GM19397 (cell line): Measurements from ENCODE around the gene FGF12.

Experiments
- ATAC-seq: cut with Tn5 transposase; IDR thresholded peaks from one replicate; pipeline ENCODE4 v1.9.1; 2021; ENCODE audit warnings: mild to moderate bottlenecking, moderate library complexity; ENCODE audit not compliant: unreplicated experiment

Gene FGF12

DNA sequence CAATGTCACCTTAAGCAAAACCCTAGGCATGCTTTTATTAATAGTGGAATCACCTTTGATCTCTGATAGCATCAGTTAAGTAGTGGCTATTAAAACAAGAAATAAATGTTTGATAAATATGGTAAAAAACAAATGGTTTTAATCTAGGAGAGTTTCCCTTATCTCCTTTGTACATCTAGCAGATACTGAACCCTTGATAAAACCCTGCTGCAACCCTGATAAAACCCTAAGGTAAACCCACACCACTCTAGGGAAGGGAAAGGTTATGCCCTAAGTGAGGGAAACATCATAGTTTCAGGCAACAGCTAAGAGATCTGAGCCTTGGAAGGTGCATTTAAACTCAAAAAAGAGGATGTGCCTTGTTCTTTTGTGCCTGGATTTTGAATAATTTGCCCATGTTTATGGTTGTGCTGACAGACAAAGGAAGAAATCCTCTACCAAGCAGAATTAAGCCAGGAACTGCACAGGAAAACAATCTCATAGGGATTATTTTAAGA is 309.7 kb downstream of the FGF12 start:
- ATAC-seq: no peak

DNA sequence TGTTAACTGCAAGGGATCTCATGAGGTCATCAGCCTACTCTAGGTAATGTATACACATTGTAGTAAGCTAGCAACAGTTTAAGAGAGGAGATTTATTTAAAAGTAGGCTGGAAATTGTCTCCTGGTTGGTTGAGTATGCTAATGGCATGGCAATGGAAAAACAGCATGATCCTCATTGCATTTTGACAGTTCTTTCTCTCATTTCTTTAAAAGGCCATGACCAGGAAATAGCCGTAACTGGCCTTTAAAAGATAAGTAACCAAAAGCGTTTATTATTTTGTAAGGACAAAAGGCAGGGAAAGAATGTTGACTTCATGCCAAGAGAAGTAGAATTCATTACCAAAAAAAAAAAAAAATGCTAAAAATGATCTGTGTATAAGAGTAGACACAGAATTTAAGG is 310.3 kb downstream of the FGF12 start:
- no peak for ATAC-seq

DNA sequence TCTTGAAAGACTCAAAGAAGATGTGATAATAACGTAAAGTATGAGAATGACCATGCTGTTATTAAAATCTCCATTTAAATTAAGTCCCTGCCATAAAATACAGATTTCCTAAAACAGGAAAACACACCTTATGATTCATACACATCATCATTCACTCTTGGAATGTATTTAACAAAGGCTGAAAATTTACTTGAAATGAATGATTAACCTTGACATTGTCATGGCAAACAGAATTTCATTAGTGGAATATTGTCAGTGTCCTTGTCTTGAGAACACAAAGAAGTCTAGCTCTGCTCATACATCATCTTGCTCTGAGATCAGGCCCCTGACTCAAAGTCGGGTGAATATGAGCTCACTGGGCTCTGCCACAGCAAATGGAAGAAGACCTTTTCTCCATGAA is 313.9 kb downstream of the FGF12 start:
- no peak for ATAC-seq

DNA sequence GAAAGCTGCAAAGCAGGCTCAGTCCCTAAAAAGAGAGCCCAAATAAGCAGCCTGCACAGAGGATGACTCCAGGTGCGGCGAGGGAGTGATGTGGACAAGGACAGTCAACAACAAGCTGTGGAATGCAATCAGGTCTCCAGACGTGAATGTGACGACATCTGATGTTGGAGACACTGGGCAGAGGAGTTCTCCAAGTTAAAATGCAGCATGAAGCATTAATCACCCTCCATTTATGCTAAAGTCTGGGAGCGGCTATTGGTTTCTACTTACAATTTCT is 316.7 kb downstream of the FGF12 start:
- ATAC-seq: no peak

DNA sequence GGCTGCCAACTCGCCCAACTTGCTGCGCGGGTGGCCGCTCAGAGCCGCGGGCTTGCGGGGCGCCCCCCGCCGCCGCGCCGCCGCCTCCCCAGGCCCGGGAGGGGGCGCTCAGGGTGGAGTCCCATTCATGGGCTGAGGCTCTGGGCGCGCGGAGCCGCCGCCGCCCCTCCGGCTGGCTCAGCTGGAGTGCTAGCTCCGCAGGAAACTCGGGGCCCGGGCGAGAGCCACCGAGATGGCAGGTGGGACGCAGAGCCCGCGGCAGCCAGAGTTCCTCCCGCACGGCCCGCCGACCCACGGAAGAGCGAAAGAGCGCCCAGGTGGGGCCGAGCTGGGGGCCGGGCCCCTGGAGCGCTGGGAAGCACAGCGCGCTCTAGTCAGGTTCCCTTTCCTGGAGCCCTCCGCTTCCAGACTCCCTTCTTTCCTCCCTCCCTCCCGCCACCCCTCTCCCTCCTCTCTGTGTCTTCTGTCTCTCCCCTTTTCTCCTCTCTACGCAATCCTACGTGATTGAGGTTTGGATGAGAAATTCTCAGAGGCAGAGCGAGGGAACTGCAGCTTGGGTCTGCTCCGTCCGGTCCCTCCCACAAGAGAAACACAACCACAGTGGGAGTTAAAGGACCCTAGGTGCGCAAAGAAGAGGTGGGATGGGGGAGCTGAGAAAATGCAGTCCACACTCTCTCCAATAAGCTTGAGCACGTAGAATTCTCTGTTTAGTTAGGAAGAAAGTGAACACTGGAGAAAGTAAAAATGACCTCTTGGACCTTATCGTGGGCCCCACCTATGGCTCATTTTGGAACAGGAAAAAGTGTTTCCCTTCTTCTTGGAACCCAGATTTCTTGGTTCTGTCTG is 317.3 kb downstream of the FGF12 start:
- peak; percentile 25 for ATAC-seq

DNA sequence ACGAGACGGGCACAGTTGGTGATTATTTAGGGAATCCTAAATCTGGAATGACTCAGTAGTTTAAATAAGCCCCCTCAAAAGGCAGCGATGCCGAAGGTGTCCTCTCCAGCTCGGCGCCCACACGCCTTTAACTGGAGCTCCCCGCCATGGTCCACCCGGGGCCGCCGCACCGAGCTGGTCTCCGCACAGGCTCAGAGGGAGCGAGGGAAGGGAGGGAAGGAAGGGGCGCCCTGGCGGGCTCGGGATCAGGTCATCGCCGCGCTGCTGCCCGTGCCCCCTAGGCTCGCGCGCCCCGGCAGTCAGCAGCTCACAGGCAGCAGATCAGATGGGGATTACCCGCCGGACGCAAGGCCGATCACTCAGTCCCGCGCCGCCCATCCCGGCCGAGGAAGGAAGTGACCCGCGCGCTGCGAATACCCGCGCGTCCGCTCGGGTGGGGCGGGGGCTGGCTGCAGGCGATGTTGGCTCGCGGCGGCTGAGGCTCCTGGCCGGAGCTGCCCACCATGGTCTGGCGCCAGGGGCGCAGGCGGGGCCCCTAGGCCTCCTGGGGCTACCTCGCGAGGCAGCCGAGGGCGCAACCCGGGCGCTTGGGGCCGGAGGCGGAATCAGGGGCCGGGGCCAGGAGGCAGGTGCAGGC is 318.0 kb downstream of the FGF12 start:
- ATAC-seq: peak; percentile 47

DNA sequence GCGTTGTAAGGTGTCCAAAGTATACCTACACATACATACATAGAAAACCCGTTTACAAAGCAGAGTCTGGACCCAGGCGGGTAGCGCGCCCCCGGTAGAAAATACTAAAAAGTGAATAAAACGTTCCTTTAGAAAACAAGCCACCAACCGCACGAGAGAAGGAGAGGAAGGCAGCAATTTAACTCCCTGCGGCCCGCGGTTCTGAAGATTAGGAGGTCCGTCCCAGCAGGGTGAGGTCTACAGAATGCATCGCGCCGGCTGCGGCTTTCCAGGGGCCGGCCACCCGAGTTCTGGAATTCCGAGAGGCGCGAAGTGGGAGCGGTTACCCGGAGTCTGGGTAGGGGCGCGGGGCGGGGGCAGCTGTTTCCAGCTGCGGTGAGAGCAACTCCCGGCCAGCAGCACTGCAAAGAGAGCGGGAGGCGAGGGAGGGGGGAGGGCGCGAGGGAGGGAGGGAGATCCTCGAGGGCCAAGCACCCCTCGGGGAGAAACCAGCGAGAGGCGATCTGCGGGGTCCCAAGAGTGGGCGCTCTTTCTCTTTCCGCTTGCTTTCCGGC is 318.6 kb downstream of the FGF12 start:
- no peak for ATAC-seq

DNA sequence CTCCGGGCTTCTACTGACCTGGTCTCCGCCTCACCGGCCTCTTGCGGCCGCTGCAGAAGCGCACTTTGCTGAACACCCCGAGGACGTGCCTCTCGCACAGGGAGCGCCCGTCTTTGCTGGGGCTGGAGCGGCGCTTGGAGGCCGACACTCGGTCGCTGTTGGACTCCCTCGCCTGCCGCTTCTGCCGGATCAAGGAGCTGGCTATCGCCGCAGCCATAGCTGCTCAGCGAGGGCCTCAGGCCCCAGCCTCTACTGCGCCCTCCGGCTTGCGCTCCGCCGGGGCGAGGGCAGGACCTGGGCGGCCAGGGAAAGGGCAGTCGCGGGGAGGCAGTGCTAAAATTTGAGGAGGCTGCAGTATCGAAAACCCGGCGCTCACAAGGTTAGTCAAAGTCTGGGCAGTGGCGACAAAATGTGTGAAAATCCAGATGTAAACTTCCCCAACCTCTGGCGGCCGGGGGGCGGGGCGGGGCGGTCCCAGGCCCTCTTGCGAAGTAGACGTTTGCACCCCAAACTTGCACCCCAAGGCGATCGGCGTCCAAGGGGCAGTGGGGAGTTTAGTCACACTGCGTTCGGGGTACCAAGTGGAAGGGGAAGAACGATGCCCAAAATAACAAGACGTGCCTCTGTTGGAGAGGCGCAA is 319.2 kb downstream of the FGF12 start:
- ATAC-seq: no peak

DNA sequence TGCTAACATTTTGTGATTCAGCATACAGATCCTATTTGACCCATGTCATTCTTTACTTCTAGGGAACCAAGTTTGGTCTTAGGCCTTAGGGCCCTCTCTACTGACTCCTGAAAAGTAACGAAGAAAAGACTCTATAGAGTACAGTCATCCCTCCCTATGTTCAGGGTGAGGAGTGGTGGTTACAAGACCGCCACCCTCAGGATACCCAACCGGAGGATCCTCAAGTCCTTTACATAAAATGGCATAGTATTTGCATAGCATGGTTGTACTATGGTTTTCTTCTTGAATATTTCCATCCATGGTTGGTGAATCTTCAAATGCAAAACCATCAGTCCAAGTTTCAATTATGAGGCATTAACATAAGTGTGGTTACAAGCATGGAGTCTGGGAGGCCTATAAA is 327.6 kb downstream of the FGF12 start:
- ATAC-seq: no peak

DNA sequence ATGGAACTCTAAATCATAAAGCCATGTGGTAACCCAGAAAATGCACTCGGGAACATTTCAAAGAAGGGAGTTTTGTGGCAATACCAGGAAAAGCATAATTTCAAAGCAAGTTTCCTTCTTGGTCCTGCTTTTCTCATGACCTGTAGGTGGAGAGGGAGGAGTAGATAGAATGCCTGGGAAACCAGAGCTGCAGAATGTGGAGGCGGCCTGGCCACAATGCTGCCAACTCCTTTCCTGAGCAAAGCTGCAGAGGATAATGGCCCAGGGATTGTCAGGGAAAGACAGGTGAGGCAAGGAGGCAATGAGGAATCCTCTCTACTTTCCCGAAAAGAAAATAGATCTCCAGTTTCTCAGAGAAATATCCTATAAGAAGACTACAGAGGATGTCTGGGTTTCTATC is 330.3 kb downstream of the FGF12 start:
- no peak for ATAC-seq

DNA sequence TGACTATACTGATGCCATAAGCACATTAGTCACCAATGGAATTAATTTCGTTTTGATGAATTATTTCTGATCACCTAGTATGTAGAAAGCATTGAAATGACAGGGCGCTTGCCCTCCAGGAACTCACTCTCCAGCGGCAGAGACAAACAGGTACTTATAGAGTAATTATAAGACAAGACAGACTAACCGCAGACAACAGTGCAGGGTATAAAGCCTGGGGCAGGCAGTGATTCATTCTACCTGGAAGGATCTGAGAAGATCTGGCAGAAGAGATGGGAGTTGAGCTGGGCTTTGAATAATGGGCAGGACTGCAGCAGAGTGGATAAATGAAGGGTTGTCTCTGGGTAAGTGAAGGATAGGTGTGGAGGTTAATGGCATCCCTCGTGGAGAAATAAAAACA is 331.8 kb downstream of the FGF12 start:
- ATAC-seq: no peak

DNA sequence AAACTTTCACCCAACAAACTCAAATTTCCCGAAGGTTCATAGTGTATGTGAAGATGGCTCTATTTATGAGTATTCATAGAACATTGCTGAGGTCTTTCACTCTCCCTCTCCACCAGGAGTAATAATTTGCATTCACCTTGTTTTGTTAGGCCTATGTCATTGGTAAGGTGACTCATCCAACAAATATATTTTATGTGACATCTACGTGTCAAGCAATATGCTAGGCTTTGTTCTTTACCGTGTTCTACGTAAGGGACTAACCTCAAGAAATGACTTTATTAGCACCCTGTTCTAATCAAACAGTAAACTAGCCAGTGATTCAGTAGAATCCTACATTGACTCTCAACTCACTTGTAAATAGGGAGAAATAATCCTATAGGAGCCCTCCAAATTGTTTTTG is 334.4 kb downstream of the FGF12 start:
- no peak for ATAC-seq

DNA sequence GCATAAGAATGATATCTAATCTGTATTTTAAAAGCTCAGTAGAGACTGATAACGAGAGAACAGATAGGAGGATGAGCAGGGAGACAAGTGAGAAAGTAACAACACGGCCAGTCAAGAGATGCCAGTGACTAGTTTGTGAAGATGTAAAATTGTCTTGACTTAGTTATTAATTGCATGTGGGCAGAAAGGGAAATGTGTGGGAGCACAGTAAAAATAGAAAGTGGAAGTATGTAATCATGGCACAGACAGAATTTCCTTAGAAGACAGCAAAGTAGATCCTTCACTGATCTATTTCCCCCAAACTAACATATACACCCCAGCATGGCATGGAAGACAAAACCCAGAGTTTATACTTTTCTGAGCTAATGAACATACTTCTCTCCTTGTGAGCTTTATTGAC is 344.5 kb downstream of the FGF12 start:
- no peak for ATAC-seq

DNA sequence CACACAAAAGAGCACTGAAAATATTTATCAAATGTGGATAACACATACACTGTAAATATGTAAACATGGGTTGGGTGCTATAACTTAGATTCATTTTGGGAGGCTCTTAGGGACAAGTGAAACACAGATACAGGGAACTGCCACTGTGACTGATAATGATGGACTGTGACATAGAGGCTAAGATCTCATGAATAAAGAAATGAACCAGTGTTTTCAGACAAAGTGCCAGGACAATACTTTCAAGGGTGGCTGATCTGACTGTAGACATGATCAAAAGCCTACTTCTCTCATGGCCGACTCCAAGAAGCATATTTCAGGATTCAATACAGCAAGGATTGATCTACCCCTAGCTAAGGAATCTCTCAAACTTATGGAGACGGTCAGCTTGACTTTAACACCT is 353.8 kb downstream of the FGF12 start:
- no peak for ATAC-seq

DNA sequence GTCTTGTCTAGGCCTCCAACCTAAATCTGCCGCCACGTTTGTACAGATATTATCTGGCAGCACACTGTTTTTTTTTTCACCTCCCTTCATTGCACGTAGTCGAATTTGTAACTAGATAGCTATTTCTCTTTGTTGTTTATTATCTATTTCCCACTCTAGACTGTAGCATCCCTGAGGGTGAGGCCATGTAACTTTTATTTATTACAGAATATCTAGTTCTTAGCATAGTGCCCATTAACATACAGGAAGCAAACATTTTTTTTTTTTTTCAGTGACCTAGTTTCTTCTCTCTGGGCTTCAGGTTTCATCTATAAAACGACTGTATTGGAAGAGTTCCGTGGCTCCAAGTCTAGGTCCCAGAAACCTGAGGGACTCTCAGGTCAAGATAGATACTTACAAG is 354.3 kb downstream of the FGF12 start:
- no peak for ATAC-seq

DNA sequence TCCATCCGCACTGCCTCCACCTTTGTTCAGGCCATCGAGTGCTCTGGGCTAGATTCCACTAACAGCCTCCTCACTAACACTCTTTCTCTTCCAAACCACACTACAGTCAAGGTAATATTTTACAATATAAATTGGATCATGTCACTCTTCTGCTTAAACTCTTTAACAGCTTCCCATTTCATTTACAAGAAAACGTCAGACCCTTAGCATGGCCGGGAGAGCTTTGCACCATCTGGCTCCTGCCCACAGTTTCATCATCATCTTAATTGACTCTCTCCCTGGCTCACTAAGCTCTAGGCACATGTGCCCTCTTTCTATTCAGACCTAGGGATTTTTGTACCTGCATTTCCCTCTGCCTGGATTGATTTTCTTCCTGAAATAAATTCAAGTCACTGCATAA is 354.7 kb downstream of the FGF12 start:
- no peak for ATAC-seq

DNA sequence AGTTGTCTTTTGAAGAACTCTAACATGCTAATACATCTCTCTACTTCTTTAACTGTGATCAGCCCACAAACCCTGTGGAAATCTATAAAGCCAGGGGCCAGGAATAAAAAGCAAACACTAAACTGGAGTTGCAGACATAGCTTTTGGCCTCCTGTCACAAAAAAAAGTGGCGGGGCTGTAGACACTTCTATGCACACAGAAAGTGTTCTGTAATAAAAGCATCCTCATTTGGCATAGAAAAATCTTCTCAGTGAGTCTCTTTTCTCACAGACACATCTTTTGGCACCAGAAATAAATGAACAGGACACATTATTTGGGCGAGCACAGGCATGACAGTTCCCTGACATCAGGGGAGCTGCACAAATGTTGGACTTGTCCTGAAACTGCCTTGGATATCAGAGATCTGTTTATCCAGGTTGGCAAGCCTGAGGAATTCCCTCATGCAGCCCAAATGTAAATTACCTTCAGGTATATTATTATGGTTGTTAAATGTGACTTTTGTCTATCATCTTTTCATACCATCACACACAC is 355.4 kb downstream of the FGF12 start:
- ATAC-seq: no peak

DNA sequence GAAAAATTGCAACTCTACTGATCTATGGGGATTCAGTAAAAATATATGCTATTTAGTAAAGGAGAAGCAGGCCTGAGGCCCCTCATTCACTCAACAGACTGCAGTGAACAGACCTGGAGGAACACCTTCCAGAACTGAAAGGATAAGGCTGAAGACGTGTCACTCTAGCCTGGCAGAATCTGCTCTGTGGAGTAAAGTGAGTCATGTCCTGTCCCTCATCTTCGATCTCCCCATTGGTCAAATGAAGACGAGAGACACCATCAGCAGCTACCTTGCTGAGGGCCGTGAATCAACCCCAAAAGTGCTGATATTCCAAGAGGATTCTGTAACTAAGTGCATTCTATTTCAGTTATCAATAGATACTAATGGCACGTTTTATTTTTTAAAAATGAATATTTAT is 359.7 kb downstream of the FGF12 start:
- ATAC-seq: no peak

DNA sequence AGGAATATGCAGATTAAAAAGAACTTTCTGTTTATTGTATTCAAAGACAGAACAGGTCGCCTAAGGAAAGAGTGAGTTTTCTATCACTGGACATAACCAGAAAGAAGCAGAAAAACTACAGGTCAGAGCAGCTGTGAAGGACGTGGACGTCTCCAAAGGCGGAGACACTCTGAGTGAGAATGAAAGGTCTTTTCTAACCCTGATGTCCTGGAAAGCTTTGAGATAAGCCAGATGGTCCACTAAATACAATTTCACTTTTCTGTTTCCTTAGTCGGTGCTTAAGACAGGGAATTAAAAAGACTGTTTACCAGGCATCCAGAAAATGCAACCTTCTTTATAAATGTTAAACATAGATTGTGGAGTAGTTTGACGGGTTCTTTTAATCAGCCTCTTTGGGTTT is 360.4 kb downstream of the FGF12 start:
- ATAC-seq: no peak

DNA sequence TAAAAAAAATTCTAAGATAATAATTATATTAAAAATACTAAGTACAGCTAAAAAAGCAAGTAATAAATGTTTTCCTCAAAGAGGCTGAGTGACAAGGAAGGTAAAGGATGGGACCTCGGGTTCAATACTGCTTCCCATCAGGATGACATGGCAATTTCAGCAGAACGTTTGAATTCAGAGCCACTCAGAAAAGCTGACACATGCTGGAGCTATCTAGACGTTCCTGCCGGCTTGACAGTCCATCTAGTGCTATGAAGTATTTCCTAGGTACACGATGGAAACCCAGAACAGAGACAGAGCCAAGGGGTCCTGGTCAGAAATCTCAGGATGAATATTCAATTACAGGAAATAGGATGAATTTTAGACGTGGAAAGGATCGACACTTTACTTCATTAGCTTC is 361.8 kb downstream of the FGF12 start:
- ATAC-seq: no peak

DNA sequence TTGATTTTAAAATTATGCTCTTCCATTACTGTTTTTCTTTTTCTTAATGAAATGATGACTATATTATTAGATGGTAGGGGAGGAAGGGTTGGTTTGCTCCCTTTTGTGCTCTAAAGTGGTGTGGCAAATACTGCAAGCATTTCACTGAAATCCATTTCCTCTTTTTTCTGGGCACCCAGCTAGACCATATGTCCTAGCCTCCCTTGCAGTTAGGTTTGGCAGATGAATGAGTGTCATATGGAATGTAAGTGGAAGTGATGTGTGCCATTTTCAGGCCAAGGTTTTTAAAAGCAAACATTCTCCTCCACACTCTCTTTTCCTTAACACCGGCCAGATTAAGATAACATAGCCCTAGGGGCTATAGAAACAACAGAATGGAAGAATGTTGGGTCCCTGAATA is 363.0 kb downstream of the FGF12 start:
- ATAC-seq: no peak

DNA sequence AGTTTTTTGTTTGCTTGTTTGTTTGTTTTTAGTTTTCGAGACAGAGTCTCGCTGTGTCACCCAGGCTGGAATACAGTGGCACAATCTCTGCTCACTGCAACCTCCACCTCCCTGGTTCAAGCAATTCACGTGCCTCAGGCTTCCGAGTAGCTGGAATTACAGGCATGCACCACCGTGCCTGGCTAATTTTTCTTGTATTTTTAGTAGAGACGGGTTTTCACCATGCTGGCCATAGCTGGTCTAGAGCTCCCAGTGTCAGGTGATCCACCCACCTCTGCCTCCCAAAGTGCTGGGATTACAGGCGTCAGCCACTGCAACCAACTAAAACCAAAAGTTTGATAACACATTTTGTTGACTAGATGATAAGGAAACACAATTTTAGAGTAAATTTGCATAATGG is 372.7 kb downstream of the FGF12 start:
- ATAC-seq: no peak
